ENCODE data around the gene SLX4. TPM values are rescaled to one million over a fixed set of nuclear protein-coding genes. Genes with fewer than 3 reads are reported as not detected.
A peak's percentile ranks its signal among the peaks of the same experiment; 100 is the strongest.

SLX4 gene
- total and polyA plus RNA-seq, 2 donors (not counting 3 experiments of a cell fraction or from before 2014, with no cell fraction given): 2.9 to 8.9 TPM

GRCh38 chr16:3536271-3536731 lies 75.1 kb downstream of the SLX4 start:
- TF ChIP-seq EZH2 (IDR thresholded peaks at IDR 0.05; ENCODE audit: borderline replicate concordance, low read depth, low read length, severe bottlenecking) (no peak), POLR2A (IDR thresholded peaks at IDR 0.05; ENCODE audit: low read depth, low read length) (no peak), GATA2 (IDR thresholded peaks at IDR 0.05; ENCODE audit: insufficient read depth, insufficient read length, low read depth, low read length) (no peak), FOS (IDR thresholded peaks at IDR 0.05; ENCODE audit: borderline replicate concordance, insufficient read depth, low read length) (no peak), MYC (IDR thresholded peaks at IDR 0.05; ENCODE audit: low read depth, low read length) (no peak), POLR2AphosphoS5 (IDR thresholded peaks at IDR 0.05; ENCODE audit: insufficient read depth, low read depth, low read length) (no peak), JUN (IDR thresholded peaks at IDR 0.05; ENCODE audit: borderline replicate concordance, insufficient read depth, insufficient read length, low read depth) (no peak), CTCF (IDR thresholded peaks at IDR 0.05; ENCODE audit: extremely low read depth in 1 of 2, insufficient read depth in 1 of 2, low read depth in 1 of 2, low read length in 2 of 2) (no peak)
- Histone ChIP-seq H3K4me1 (ENCODE audit: control insufficient read depth, extremely low read depth, insufficient read depth, low read length) (no peaks in the 10 kb centered on the region), H3K79me2 (ENCODE audit: control insufficient read depth, insufficient read depth, low read length) (no peaks in the 10 kb centered on the region), H3K9me3 (replicated peaks; ENCODE audit: control insufficient read depth, insufficient read depth, low read length) (no peaks in the 10 kb centered on the region), H3K4me3 (replicated peaks in 1 of 3; ENCODE audit: insufficient read depth in 1 of 3, low read depth in 1 of 3, low read length in 3 of 3) (no peak overlapping the region), H4K20me1 (replicated peaks; ENCODE audit: control insufficient read depth, extremely low read depth, insufficient read depth, low read length) (no peaks in the 10 kb centered on the region), H3K9ac (replicated peaks; ENCODE audit: extremely low read depth, insufficient read depth, low read length) (no peak overlapping the region), H3K27ac (ENCODE audit: insufficient read depth, low read depth, low read length) (no peak overlapping the region), H3K4me2 (ENCODE audit: insufficient read depth, low read length) (no peak overlapping the region), H3K36me3 (ENCODE audit: control insufficient read depth in 2 of 2, extremely low read depth in 1 of 2, insufficient read depth in 2 of 2, low read length in 2 of 2) (peaks cover 0 to 13% of the 10 kb centered on the region in 2 experiments), H3K27me3 (ENCODE audit: control insufficient read depth in 2 of 2, insufficient read depth in 2 of 2, low read length in 2 of 2) (no peaks in the 10 kb centered on the region), H2AFZ (ENCODE audit: low read depth, low read length) (no peak overlapping the region), H3K9me1 (replicated peaks; ENCODE audit: control insufficient read depth, extremely low read depth, insufficient read depth, low read length) (no peaks in the 10 kb centered on the region)
- intact Hi-C loops (cut with micrococcal nuclease): no loop called here
- FAIRE-seq (peak; percentile 54), DNase-seq (ENCODE audit: low read depth, low spot score) (no peak)
- ChIA-PET CTCF (interaction anchor here (1.6 kb wide), 1 partner anchor 10 kb away, joined by 8 read pairs; no protein-coding TSS in a partner anchor), POLR2A (no interaction called here)
- dilution Hi-C loops (cut with MboI; ENCODE audit: extremely low pct_ligation_motif_present, low sequenced_read_pairs): loop anchor here (5.0 kb wide), 1 partner anchor 46 kb away; no protein-coding TSS in a partner anchor
- BruUV-seq (replicated peaks): no TSS peak
